Measurements from ENCODE around the gene ABLIM2.

Gene ABLIM2

DNA sequence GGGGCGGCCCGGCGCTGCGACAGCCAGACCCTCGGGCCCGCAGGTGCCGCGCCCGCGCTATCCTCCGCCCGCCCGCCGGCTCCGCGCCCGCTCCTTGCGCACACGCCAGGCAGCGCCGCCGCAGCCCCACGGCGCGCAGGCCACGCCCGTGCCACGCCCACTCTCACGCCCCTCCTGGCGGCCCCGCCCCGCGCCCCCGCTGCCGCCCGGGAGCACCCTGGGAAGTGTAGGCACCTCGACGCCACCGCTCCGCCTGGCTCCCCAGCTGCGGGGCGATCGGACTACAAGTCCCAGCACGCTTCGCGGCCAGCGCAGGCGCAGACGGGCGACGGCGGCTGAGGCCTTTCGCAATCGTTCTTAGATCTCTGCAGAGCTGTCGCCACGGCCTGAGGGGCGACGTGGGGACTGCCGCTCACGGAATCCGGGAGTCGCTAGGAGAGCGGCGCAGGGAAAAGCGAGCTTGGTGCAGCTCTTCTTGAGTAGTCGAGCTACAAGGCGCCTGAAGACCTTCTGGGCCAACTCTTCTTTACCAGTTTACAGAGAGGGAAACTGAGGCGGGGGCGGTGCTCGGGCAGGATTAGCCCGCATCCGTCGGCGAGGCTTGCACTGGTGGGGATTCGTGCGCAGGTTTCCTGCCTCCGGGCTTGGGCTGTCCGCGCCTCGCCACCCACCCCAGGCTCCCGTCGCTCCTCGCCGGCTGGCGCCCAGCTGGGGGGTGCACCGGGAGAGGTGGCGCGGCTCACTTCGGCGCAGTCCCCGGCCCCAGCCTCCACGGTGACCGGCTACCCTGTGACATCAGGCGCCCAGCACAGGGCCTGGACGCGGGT is at the start of gene ABLIM2:
Gene ABLIM2, minus strand, starts transcription at position 104 of the 827 bp plus-strand sequence. CDS start 124 bp downstream, outside the sequence.
- peak; percentile 87 to 99 (median 97) for DNase-seq

DNA sequence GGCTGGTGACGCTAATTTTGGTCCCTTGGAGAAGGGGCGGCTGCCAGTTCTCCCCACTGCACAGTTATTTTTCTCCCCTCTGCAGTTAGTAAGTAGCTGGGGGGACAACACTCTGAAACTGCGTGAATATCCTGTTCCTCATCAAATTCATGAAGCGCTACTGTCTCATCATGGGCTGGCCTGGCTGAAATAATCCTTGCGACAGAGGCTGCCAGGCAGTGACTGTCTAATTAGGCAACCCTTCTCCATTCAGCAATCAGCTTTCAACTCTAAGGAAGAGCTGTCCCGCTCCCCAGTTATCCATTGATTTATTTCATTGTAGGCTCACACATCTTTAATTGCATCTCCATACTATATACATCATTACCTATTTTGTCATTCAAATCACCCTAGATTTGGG is 48.7 kb upstream of the ABLIM2 start:
- no peak for DNase-seq

DNA sequence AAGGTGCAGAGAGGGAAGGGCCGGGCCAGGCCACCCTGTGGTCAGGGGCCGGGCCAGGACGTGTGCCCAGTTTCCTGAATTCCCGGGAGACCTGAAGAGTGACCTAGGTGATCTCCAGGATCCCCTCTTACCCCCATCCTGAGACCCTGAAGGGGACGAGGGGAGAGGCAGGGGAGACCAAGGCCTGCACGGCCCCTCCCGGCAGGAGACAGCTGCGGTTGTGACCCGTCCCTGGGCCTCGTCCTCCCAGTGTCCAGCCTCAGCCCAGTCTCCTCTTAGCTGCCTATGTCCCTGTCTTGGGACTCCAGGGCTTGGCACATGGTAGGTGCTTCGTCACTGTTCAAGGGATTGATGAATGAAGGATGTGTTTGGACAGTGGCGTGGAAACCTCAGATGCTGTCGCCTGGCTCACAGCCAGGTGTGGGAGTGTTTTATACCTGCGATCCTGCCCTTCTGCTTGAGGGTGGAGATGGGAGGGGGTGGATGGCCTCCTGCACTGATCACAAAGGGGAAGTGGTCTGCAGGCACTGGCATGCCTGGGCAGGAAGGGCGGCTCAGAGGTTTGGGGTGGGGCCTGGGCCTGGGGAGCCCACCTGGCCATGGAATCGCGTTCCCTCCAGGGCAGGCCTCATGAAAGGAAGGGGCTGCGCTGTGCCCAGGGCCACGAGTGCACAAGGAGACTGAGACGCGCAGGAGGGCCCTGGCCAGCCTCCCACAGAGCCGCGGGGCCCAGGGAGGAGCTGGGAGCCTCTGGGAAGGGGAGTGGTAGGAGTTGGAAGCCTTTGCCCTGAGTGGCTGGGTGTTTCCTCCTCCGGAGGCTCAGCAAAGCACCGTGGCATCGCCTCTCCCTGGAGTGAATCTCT is 47.4 kb upstream of the ABLIM2 start:
- DNase-seq, result no peak

DNA sequence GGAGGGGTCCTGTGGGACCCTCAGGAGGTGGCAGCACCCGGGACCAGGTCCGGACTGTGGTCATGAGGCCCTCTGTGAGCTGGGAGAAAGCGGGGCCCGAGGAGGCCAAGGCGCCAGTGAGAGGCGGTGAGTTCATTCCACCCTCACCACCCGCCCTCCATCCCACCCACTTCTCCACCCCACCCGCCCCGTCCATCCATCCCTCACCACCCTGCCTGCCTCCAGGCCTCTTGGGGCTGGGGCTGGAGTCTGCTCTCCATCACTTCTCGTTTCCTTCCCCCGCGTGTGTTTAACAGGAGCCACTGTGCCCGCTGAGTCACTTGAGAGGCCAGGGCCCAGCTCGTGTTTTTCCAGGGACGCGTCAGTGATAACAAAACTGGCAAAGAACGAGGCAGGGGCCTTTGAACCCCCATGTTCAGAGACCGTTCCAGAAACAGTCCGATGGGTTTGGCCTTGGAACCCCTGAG is 46.7 kb upstream of the ABLIM2 start:
- no peak for DNase-seq

DNA sequence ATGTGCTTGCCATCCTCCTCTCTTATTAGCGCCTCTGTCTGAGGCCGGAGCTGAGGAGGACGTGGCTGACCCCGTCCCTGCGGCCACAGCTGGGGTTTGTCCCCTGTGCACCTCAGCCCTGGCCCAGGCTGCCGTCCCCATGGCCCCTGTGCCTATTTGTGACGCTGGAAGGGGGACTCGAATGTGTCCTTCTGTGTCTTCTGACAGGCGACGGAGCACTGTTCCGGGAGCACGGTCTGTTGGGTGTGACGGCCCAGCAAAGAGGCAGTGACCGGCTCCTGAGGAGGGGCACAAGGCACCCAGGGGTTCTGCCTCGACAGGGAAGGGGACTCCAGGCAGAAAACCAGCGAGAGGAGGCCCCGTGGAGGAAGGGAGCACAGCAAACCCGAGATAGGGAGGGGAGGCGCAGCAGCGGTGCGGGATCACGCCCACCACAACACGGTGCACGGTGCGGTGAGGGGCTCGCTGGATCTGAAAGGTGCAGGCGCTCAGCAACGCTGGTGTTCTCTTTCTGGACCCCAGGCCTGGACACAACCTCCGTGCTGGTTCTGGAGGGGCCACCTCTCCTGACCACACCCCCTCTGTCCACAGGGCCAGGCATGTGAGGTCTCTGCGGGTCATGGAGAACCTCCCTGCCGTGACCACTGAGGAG is 46.1 kb upstream of the ABLIM2 start:
- DNase-seq, result no peak

DNA sequence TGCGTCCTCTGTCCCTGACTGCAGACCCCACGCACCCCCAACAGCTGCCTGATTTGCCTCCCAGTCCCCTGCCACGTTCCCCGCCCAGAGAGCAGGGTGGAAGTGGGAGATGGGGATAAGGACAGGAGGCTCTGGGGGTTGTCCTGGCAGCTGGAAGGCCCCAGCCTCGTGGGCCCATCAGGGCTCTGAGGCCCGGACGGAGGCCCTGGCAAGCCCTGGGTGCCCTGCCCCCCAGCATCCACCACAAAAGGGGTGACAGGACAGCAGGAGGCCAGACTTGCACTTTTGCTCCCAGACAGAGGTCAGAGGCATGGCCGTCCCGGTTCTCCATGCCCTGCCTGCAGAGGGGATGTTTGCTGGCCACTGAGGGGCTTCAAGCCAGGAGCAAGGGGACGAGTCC is 45.2 kb upstream of the ABLIM2 start:
- DNase-seq, result no peak

DNA sequence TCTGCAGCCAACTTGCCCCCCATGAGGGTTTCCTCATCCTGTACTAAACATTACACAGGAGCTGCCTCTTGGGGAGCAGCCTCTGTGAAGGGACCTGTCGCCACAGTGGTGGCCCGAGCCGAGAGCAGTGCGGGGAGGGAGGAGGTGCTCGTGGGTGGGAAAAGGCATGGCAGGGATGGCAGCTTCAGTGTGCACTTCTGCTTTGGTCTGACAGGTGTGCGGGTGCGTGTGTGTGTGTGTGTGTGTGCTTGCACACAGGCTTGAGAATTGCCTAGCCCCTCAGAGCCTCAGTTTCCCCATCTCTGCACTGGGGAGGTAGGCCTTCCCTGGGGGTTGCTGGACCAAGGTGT is 44.4 kb upstream of the ABLIM2 start:
- no peak for DNase-seq

DNA sequence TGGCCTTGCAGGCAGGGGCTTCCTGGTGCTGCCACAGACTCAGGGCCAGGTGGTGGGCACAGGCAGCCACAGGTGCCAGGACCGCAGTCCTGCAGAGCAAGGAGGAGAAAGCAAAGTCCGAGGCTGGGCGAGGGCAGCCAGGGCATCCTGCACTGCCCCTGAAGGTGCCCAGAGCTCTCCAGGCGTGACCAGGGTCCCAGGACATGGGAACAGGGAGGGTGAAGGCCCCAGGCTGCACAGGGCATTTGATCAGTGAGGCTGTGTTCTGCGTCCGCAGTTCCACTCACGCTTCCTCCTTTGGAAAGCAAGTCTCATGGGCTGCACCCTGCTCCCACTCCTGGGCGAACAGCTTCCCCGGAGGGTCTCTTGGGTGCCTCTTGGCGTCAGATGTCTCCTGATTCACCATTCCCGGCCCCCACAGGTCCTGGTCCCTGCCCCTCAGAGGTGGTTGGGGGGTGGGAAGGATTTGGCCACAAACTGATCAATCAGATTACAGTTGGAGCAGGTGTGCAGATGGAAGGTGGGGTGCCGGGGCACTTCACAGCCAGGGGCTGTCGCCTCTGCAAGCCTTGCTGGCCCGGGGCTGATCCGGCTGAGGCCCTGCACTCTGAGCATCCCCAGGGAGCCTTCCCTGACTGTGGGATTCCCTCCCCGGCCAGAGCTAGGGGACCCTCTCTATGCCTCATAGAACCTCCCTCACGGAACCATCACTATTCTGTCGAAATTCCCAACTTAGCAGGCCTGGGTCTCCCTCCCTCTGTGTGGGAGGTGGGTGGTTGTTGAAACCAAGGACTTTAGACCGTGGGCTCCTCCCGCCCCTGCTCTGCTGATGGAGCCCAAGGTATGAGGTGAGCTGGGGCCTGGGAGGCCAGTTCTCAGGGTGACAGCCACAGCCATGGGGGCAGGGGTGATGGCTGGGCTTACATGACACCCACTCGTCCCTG is 43.8 kb upstream of the ABLIM2 start:
- no peak for DNase-seq

DNA sequence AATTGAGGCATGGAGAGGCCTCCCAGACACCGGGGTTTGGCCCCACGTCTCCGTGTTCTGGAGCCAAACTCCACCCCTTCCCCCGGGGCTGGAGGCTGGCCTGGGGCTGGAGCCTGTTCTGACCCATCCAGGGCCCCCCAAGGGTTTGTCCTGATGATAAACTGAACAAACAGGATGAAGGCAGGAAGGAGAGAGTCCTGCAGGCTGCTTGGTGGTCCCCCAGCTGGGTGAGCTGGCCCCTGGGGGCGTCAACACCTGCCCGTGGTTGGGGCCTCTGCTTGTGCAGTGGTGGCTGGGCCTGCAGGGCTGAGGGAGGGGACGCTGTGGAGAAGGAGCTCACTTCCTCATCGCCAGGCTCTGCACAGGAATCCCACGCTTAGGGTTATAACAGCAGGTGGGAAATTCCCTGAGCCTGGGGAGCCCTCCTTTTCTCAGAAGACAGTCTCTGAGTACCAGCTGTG is 42.7 kb upstream of the ABLIM2 start:
- no peak for DNase-seq

DNA sequence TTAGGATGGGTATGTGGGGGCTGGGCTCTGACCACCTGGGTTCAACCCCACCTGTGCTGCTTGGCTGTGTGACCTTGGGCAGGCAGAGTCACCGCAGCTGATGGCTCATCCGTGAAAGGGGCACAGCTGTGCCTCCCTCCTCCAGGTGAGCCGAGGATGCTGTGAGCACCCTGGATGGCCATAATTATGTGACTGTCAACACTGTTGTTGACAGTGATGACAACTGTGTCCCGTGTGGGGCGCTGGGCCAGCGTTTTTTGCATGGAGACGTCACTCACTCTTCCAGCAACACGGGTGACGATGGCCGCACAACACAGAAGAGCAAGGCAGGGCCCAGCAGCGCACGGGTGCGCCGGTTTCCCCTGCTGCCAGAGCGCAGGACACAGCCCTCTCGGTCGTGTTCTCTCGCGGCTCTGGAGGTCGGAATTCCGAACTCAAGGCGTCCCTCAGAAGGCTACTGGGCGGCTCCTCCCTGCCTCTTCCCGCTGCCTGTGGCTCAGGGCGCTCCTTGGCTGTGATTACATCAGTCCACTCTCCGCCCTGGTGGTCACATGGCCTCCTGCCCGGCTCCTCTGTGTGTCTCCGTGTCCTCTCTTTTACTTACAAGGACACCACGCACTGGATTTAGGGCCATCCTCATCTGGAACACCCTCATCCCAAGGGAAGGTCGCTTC is 41.8 kb upstream of the ABLIM2 start:
- DNase-seq, result no peak

DNA sequence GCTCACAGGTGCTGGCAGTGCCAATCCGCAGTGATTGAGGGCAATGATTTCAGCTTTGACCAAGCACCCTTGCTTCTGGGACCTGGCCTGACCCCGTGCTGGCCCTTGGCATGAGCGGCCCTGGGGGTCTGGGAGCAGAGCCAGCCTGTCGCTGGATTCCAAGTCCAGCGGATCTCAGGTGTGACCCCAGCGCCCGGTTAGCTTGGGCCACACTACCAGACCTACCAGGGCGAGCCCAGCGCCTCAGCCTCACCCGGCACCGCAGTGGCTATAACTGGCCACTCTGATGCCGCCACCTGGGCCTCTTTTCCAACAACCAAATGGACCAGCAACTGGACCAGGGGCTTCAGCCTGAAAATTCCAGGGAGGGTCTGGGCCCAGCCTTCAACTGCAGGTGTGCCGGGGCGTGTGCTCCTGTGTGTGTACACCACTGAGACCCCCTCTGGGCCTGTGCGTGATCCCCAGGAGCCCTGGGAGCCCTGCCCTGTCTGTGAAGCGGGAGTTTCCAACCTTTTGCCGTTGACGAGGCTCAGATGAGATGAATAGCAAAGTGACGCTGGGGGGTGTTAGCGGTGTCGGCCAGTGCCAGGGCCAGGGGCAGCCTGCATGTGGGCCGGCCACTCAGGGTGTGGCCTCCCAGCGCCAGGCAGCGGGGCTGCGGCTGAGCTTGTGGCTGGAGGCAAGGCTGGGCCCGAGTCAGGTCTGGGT is 41.1 kb upstream of the ABLIM2 start:
- DNase-seq, result no peak

DNA sequence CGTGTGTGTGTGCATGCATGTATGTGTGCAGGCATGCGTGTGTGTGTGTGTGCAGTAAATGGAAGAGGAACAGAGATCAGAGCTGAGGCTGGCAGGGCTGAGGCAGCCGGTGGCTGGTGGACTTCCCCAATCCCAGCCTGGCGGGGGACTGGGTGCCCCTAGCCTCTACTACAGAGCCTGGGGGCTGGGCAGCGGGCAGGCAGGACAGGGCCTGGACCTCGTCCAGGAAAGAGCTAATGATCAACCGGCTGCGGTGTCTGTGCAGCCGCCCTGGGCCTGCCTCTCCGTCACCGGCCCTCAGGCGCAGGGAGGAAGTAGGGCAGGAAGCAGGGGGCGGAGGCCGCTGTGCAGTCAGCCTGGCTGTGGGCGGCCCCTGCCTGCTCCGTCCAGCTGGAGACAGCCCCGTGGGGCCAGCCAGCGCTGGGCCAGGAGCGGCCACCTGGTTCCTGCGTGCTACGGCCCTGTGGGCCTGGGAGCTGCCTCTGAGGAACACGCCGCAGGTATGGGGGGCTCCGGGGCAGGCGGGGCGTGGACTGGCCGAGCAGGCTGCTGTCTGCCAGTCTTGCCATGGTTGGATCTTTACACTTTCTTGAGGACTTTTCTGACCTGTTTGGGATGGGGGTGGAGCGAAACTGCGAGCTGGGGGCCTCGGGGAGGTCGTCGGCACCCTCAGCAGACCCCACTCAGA is 40.4 kb upstream of the ABLIM2 start, which contains the start of gene SH3TC1:
Gene SH3TC1, plus strand, starts transcription at position 385 of the 688 bp plus-strand sequence. CDS start 5,905 bp downstream, outside the sequence.
- DNase-seq, result peak in 45 of 56 donors; percentile 13 to 77 (median 49)

DNA sequence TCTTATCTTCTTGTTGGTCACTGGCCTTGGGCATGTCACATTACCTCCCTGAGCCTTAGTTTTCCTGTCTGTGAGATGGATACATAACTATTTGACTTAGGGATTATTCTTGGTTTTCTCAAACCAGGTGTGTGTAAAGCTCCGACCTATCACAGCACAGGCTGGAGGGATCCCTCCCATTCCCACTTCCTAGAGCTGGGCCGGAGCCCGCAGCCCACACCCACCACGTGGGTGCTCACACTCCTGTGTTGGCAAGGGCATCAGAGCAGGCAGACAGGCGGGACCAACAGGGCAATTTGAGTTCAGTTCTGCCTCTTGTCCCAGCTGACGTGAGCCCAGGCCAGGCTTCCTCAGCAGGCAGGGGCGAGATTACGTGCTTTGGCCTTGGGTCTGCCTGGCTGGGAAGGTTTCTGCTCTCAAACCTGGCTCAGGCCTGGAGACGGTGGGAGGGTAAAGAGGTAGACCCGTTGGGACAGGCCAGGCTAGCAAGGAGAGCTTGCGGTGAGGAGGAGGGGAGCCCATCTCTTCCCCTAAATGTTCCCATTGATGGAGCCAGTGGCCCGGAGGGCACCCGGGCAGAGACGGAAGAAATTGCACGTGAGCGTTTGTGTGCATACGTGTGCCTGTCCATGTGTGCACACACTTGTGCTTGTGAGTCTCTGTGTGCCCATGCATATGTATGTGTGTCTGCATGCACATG is 39.7 kb upstream of the ABLIM2 start:
- DNase-seq, result no peak

DNA sequence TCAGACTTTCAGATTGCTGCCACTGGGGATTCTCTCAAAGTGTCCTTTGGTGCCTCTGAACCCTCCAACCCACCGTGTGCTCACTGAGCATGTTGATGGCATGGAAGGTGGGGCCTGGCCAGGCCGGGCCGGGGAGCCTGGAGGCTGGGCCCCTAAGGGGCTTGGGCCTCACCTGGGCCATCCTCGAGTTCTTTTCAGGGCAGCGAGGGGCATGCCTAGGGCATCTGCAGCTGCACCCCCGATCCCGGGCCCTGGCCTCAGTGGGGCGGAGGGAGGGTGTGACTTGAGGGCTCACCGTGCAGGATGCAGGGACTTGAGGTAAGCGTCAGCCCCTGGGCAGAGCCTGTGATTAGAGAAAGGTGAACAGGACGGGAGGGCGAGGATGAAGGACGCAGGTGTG is 38.9 kb upstream of the ABLIM2 start:
- DNase-seq, result no peak

DNA sequence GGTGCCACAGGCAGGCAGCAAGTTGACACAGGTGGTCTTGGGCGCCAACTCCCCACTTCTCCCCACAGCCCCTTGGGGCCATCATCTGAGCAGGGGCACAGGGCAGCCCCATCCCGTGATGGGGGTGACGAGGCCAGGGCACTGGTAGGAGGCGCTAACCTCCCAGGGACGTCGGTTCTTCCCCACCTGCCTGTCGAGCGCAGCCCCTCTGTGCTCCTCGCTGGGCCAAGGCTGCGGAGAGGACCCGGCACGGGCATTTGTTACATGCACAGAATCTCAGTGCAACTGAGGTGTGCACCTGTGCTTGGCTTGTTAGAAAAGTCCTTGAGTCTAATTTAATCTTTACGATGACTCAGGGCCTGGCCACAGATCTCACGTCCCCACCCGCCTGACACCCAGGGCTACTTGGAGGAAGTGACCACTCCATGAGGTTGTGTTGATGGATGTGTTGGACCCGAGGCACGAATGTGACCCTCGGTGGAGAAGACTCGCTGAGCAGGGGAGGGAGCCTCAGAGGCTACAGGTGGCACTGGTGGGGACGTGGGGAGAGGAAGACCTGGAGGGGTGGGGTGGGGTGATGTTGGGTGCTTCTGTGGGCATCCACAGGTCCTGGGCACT is 37.3 kb upstream of the ABLIM2 start:
- DNase-seq, result no peak

DNA sequence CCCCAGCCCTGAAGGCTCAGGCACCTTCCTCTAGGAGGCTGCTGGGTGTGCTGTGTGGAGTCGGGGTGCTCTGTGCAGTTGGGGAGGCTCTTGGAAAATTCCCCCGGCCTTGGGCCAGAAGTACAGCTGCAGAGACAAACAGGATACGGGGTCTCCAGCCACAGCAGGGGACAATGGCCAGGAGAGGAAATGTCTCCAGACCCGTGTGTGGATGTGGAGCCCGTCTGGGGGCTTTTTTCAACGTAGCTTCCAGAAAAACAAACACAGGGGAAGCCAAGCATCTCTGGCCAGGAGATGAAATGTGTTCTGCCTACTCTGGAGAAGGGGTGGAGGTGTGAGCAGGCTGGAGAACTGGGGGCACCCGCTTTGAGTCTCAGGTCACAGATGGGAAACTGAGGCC is 36.8 kb upstream of the ABLIM2 start:
- DNase-seq, result no peak

Data from nucleus accumbens (tissue), 56 donors.